Measurements from ENCODE around the gene ADGRL1.

GRCh38 chr19:14167576-14168138 lies 38.3 kb downstream of the ADGRL1 start:
- TF ChIP-seq, protein P1, sequence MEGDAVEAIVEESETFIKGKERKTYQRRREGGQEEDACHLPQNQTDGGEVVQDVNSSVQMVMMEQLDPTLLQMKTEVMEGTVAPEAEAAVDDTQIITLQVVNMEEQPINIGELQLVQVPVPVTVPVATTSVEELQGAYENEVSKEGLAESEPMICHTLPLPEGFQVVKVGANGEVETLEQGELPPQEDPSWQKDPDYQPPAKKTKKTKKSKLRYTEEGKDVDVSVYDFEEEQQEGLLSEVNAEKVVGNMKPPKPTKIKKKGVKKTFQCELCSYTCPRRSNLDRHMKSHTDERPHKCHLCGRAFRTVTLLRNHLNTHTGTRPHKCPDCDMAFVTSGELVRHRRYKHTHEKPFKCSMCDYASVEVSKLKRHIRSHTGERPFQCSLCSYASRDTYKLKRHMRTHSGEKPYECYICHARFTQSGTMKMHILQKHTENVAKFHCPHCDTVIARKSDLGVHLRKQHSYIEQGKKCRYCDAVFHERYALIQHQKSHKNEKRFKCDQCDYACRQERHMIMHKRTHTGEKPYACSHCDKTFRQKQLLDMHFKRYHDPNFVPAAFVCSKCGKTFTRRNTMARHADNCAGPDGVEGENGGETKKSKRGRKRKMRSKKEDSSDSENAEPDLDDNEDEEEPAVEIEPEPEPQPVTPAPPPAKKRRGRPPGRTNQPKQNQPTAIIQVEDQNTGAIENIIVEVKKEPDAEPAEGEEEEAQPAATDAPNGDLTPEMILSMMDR (IDR thresholded peaks at IDR 0.05; ENCODE audit: insufficient read depth, low read length), result no peak
- TF ChIP-seq POLR2AphosphoS5 (IDR thresholded peaks at IDR 0.05; ENCODE audit: low read depth) (no peak), REST (IDR thresholded peaks at IDR 0.05; ENCODE audit: insufficient replicate concordance, low read depth) (no peak)

Measured in HL-60 (cell line).